A673 (cell line): ENCODE measurements around the gene WDR49. TPM values are rescaled to one million over a fixed set of nuclear protein-coding genes. Genes with fewer than 3 reads are reported as not detected.

Experiments used
- BruUV-seq: library from RNA; stranded (reverse); fragments of 400-500 nt; replicated peaks from 2 replicates; lab custom pipeline; 2021; lab: Mats Ljungman, UMichigan
- CTCF ChIA-PET: fragments of 300-600 bp; sonication (Branson Sonifier 250); formaldehyde crosslinking; loops from one replicate; lab custom pipeline; 2022; ENCODE audit warnings: antibody characterized with exemption; lab: Charles Lee
- POLR2A ChIA-PET: fragments of 300-600 bp; sonication (Branson Sonifier 250); formaldehyde crosslinking; loops from one replicate; lab custom pipeline; 2022; ENCODE audit warnings: antibody characterized with exemption; ENCODE audit not compliant: low non-redundant PET; lab: Charles Lee
- DNase-seq: peaks from one replicate; pipeline ENCODE4 v3.0.0-alpha.2; 2015; ENCODE audit warnings: low spot score
- H3K27ac ChIP-seq: fragments of 200-600 bp; sonication (generic); 2 replicates; pipeline ENCODE4 v1.5.1; 2016; ENCODE audit warnings: mixed run types, low read depth, mild to moderate bottlenecking, mixed read lengths, antibody characterized with exemption, low read length; ENCODE audit not compliant: poor library complexity, severe bottlenecking
- H3K27me3 ChIP-seq: fragments of 200-600 bp; sonication (generic); replicated peaks from 2 replicates; pipeline ENCODE4 v1.6.1; 2017; ENCODE audit warnings: mixed run types, low read depth, mild to moderate bottlenecking, mixed read lengths, antibody characterized with exemption, low read length; ENCODE audit not compliant: insufficient read depth, poor library complexity
- H3K36me3 ChIP-seq: fragments of 200-600 bp; sonication (generic); 2 replicates; pipeline ENCODE4 v1.6.1; 2016; ENCODE audit warnings: mixed run types, mild to moderate bottlenecking, mixed read lengths, antibody characterized with exemption, low read length; ENCODE audit not compliant: insufficient read depth, poor library complexity, severe bottlenecking
- H3K4me1 ChIP-seq: fragments of 200-600 bp; sonication (generic); 2 replicates; pipeline ENCODE4 v1.6.1; 2017; ENCODE audit warnings: mixed run types, mild to moderate bottlenecking, mixed read lengths, antibody characterized with exemption, low read length; ENCODE audit not compliant: insufficient read depth, poor library complexity, severe bottlenecking
- H3K4me3 ChIP-seq: fragments of 200-600 bp; sonication (generic); 2 replicates; pipeline ENCODE4 v1.5.1; 2016; ENCODE audit warnings: low read depth, mixed run types, mild to moderate bottlenecking, mixed read lengths, low read length; ENCODE audit not compliant: poor library complexity, severe bottlenecking
- H3K9me3 ChIP-seq: fragments of 200-600 bp; sonication (generic); 2 replicates; pipeline ENCODE4 v1.6.1; 2016; ENCODE audit warnings: mixed run types, low read depth, mild to moderate bottlenecking, mixed read lengths, antibody characterized with exemption, low read length; ENCODE audit not compliant: poor library complexity, severe bottlenecking
- CTCF ChIP-seq: fragments of 300-800, 200-600 bp; sonication (generic); conservative IDR thresholded peaks from 2 replicates; pipeline ENCODE4 v1.5.1; 2017; ENCODE audit warnings: low read depth, mild to moderate bottlenecking, antibody characterized with exemption, low read length, moderate library complexity, mixed read lengths
- EZH2 ChIP-seq: fragments of 200-600 bp; sonication (generic); IDR thresholded peaks from 2 replicates; pipeline ENCODE4 v1.6.1; 2017; ENCODE audit warnings: borderline replicate concordance, low read depth, mild to moderate bottlenecking, mixed read lengths, antibody characterized with exemption, low read length; ENCODE audit not compliant: poor library complexity, severe bottlenecking
- intact Hi-C: fragments of 100-400 bp; cut with micrococcal nuclease; formaldehyde crosslinking; loops from one replicate; pipeline ENCODE4 v1.10.0; 2022; ENCODE audit not compliant: unreplicated experiment
- total RNA-seq: library from RNA; stranded (reverse); gene quantifications from 2 replicates; pipeline ENCODE4 v1.2.3, GENCODE V29; 2021

WDR49 gene
- total RNA-seq, 1 experiment from 2014 or later: not detected

GRCh38 chr3:167602041-167602440 lies 51.7 kb downstream of the WDR49 start:
- H3K27ac ChIP-seq: no peak overlapping the region
- ChIA-PET POLR2A (no interaction called here), CTCF (no interaction called here)
- TF ChIP-seq CTCF: no peak
- TF ChIP-seq EZH2: no peak
- H3K4me3 ChIP-seq: no peak overlapping the region
- BruUV-seq: no TSS peak
- no peaks in the 10 kb centered on the region for H3K4me1 ChIP-seq
- H3K36me3 ChIP-seq: no peaks in the 10 kb centered on the region
- DNase-seq: no peak
- intact Hi-C loops: no loop called here
- H3K9me3 ChIP-seq: no peaks in the 10 kb centered on the region
- H3K27me3 ChIP-seq: peaks cover 5% of the 10 kb centered on the region

- Histone ChIP-seq H3K4me1 (no peaks in the 10 kb centered on the region), H3K27ac (no peak overlapping the region), H3K36me3 (no peaks in the 10 kb centered on the region), H3K27me3 (no peaks in the 10 kb centered on the region), H3K9me3 (no peaks in the 10 kb centered on the region), H3K4me3 (no peak overlapping the region)
- TF ChIP-seq CTCF (no peak), EZH2 (no peak)
- no peak for DNase-seq
- intact Hi-C loops: no loop called here
- CTCF ChIA-PET: no interaction called here
- POLR2A ChIA-PET: no interaction called here
- no TSS peak for BruUV-seq
These were observed 66.1 kb downstream of the WDR49 start for GRCh38 chr3:167587651-167588050.

GRCh38 chr3:167575000-167575600 lies 78.6 kb downstream of the WDR49 start:
- ChIA-PET POLR2A (no interaction called here), CTCF (no interaction called here)
- TF ChIP-seq CTCF: no peak
- no peak for TF ChIP-seq EZH2
- Histone ChIP-seq H3K4me3 (no peak overlapping the region), H3K4me1 (no peaks in the 10 kb centered on the region), H3K36me3 (no peaks in the 10 kb centered on the region), H3K9me3 (no peaks in the 10 kb centered on the region), H3K27me3 (peaks cover 11% of the 10 kb centered on the region), H3K27ac (no peak overlapping the region)
- DNase-seq: peak; percentile 5
- BruUV-seq: no TSS peak
- intact Hi-C loops: no loop called here
